SK-N-MC (cell line): Measurements from ENCODE around the gene CFAP46.
"Not testable (repeated sequence)": the region's sequence is repeated elsewhere in the genome, so short reads cannot be mapped to it uniquely, and the experiment has no call there.

Experiments
- DNase-seq: peaks from one replicate; pipeline ENCODE4 v3.0.0-alpha.2; 2011; ENCODE audit warnings: low read depth, low spot score
- H3K27ac ChIP-seq: fragments of 200-600 bp; sonication (generic); 2 replicates; pipeline ENCODE4 v1.5.1; 2016; ENCODE audit warnings: mixed run types
- H3K36me3 ChIP-seq: fragments of 200-600 bp; sonication (generic); 2 replicates; pipeline ENCODE4 v1.6.1; 2017; ENCODE audit warnings: antibody characterized with exemption, low read length, mixed read lengths; ENCODE audit not compliant: insufficient read depth
- H3K4me3 ChIP-seq: fragments of 200-600 bp; sonication (generic); 2 replicates; pipeline ENCODE4 v1.5.1; 2016
- H3K9ac ChIP-seq: fragments of 200-600 bp; sonication (generic); 2 replicates; pipeline ENCODE4 v1.8.0; 2017; ENCODE audit warnings: mixed run types, mixed read lengths; ENCODE audit not compliant: insufficient read length
- H3K9me3 ChIP-seq: fragments of 200-600 bp; sonication (generic); 2 replicates; pipeline ENCODE4 v1.6.1; 2017; ENCODE audit warnings: low read depth, mild to moderate bottlenecking, antibody characterized with exemption, low read length, moderate library complexity, mixed read lengths
- EZH2 ChIP-seq: fragments of 200-600 bp; sonication (generic); IDR thresholded peaks from one replicate; pipeline ENCODE4 v1.6.1; 2017; ENCODE audit warnings: antibody characterized with exemption
- FOXP2 ChIP-seq: optimal IDR thresholded peaks from 2 replicates; pipeline ENCODE3; 2011; ENCODE audit warnings: mild to moderate bottlenecking, moderate library complexity; ENCODE audit not compliant: insufficient read depth; ENCODE audit errors: extremely low read length, control extremely low read depth
- POLR2AphosphoS5 ChIP-seq: IDR thresholded peaks from 2 replicates; pipeline ENCODE4 v1.6.1; 2012; ENCODE audit warnings: mild to moderate bottlenecking, low read depth, low read length, borderline replicate concordance

Gene CFAP46

GRCh38 chr10:132970641-132971438 lies 28.5 kb upstream of the CFAP46 start:
- no peak overlapping the region for H3K27ac ChIP-seq
- H3K4me3 ChIP-seq, result no peak overlapping the region
- H3K36me3 ChIP-seq, result no peaks in the 10 kb centered on the region
- H3K9ac ChIP-seq, result no peak overlapping the region
- no peak for DNase-seq
- no peaks in the 10 kb centered on the region for H3K9me3 ChIP-seq
- TF ChIP-seq EZH2 (no peak), FOXP2 (no peak), POLR2AphosphoS5 (no peak)

- no peak for DNase-seq
- Histone ChIP-seq H3K9me3 (no peaks in the 10 kb centered on the region), H3K36me3 (no peaks in the 10 kb centered on the region), H3K4me3 (no peak overlapping the region), H3K9ac (no peak overlapping the region), H3K27ac (no peak overlapping the region)
- TF ChIP-seq FOXP2 (no peak), POLR2AphosphoS5 (no peak), EZH2 (no peak)
These were observed 25.2 kb upstream of the CFAP46 start for GRCh38 chr10:132967540-132967939.

GRCh38 chr10:132965411-132966057 lies 23.2 kb upstream of the CFAP46 start:
- TF ChIP-seq EZH2 (no peak), POLR2AphosphoS5 (no peak), FOXP2 (no peak)
- Histone ChIP-seq H3K9ac (no peak overlapping the region), H3K9me3 (no peaks in the 10 kb centered on the region), H3K4me3 (no peak overlapping the region), H3K27ac (no peak overlapping the region), H3K36me3 (no peaks in the 10 kb centered on the region)
- no peak for DNase-seq

- not testable (repeated sequence) for H3K27ac ChIP-seq, H3K36me3 ChIP-seq, H3K9ac ChIP-seq, H3K4me3 ChIP-seq, H3K9me3 ChIP-seq, DNase-seq
These were observed 22.5 kb upstream of the CFAP46 start for GRCh38 chr10:132964707-132965410.

- no peak for DNase-seq
- Histone ChIP-seq H3K36me3 (no peaks in the 10 kb centered on the region), H3K9ac (no peak overlapping the region), H3K27ac (no peak overlapping the region), H3K9me3 (no peaks in the 10 kb centered on the region), H3K4me3 (no peak overlapping the region)
- no peak for TF ChIP-seq POLR2AphosphoS5
- TF ChIP-seq FOXP2, result no peak
- no peak for TF ChIP-seq EZH2
These were observed 21.9 kb upstream of the CFAP46 start for GRCh38 chr10:132964231-132964630.

- no peaks in the 10 kb centered on the region for H3K36me3 ChIP-seq
- no peak overlapping the region for H3K27ac ChIP-seq
- TF ChIP-seq EZH2 (no peak), FOXP2 (no peak), POLR2AphosphoS5 (no peak)
- DNase-seq, result no peak
- H3K4me3 ChIP-seq, result no peak overlapping the region
- H3K9me3 ChIP-seq, result no peaks in the 10 kb centered on the region
- no peak overlapping the region for H3K9ac ChIP-seq
These were observed 21.1 kb upstream of the CFAP46 start for GRCh38 chr10:132963430-132963960.

GRCh38 chr10:132962623-132963429 lies 20.5 kb upstream of the CFAP46 start:
- Histone ChIP-seq H3K9ac (no peak overlapping the region), H3K27ac (no peak overlapping the region), H3K9me3 (no peaks in the 10 kb centered on the region), H3K36me3 (no peaks in the 10 kb centered on the region), H3K4me3 (peak overlapping the region; percentile 65)
- TF ChIP-seq FOXP2 (no peak), EZH2 (no peak), POLR2AphosphoS5 (no peak)
- no peak for DNase-seq
